CD14-positive monocyte (primary cell): Measurements from ENCODE around the gene SLC25A42. TPM values are rescaled to one million over a fixed set of nuclear protein-coding genes. Genes with fewer than 3 reads are reported as not detected.

Experiments
- DNase-seq, 3 donors: peaks; one replicate each; pipeline ENCODE4 v3.0.0-alpha.2; 2011 to 2022
- H2AFZ ChIP-seq: 2 replicates; pipeline ENCODE4 v1.6.0; 2012; ENCODE audit warnings: mild to moderate bottlenecking, low read depth, low read length, inconsistent platforms; ENCODE audit not compliant: insufficient read depth, poor library complexity, severe bottlenecking
- H3K27ac ChIP-seq, 2 donors: 1 replicate in 1 of 2; 2 replicates in 1 of 2; pipeline ENCODE4 v1.5.1; 2012 to 2013; ENCODE audit warnings: low read length in 2 of 2, control low read depth in 1 of 2, inconsistent platforms in 1 of 2, low read depth in 1 of 2, mild to moderate bottlenecking in 1 of 2
- H3K27me3 ChIP-seq, 2 donors: one replicate each; pipeline versions ENCODE4 v1.6.0 to v1.6.1; 2011 to 2013; ENCODE audit warnings: low read length in 2 of 2; ENCODE audit not compliant: control insufficient read depth in 2 of 2, insufficient read depth in 2 of 2
- H3K36me3 ChIP-seq, 2 donors: replicated peaks in 1 of 2; 1 replicate in 1 of 2; 2 replicates in 1 of 2; pipeline versions ENCODE4 v1.5.1 to v1.6.1; 2012 to 2013; ENCODE audit warnings: low read length in 2 of 2, control low read depth in 1 of 2, inconsistent platforms in 1 of 2, mild to moderate bottlenecking in 1 of 2; ENCODE audit not compliant: insufficient read depth in 2 of 2, control insufficient read depth in 1 of 2
- H3K4me1 ChIP-seq, 2 donors: 1 replicate in 1 of 2; 2 replicates in 1 of 2; pipeline versions ENCODE4 v1.5.1 to v1.6.1; 2012 to 2013; ENCODE audit warnings: low read length in 2 of 2, control low read depth in 1 of 2, inconsistent platforms in 1 of 2, mild to moderate bottlenecking in 1 of 2, moderate library complexity in 1 of 2; ENCODE audit not compliant: insufficient read depth in 2 of 2, control insufficient read depth in 1 of 2
- H3K4me2 ChIP-seq: replicated peaks from 2 replicates; pipeline ENCODE3; 2012; ENCODE audit warnings: low read length, moderate library complexity, mild to moderate bottlenecking; ENCODE audit not compliant: poor library complexity, severe bottlenecking; ENCODE audit errors: extremely low read depth
- H3K4me3 ChIP-seq, 3 experiments: fragments of 200-600 bp in 1 of 3; sonication (generic) in 1 of 3; replicated peaks in 1 of 3; 1 replicate in 2 of 3; 2 replicates in 1 of 3; pipeline ENCODE4 v1.5.1; 2011 to 2013; ENCODE audit warnings: low read length in 3 of 3, mild to moderate bottlenecking in 3 of 3, control low read depth in 2 of 3, low read depth in 2 of 3, inconsistent platforms in 1 of 3, moderate library complexity in 1 of 3
- H3K79me2 ChIP-seq: 2 replicates; pipeline ENCODE4 v1.6.0; 2012; ENCODE audit warnings: mild to moderate bottlenecking, control low read depth, inconsistent platforms, low read length, moderate library complexity; ENCODE audit not compliant: insufficient read depth
- H3K9ac ChIP-seq: 2 replicates; pipeline ENCODE4 v1.6.0; 2017; ENCODE audit warnings: low read length, mild to moderate bottlenecking; ENCODE audit not compliant: insufficient read depth, poor library complexity, severe bottlenecking
- H3K9me3 ChIP-seq, 2 donors: replicated peaks in 1 of 2; 1 replicate in 1 of 2; 2 replicates in 1 of 2; pipeline versions ENCODE4 v1.5.1 to v1.6.1; 2012 to 2013; ENCODE audit warnings: low read length in 2 of 2, control low read depth in 1 of 2; ENCODE audit not compliant: control insufficient read depth in 1 of 2, insufficient read depth in 1 of 2
- H4K20me1 ChIP-seq: 2 replicates; pipeline ENCODE4 v1.6.0; 2012; ENCODE audit warnings: mild to moderate bottlenecking, low read length, control low read depth, moderate library complexity; ENCODE audit not compliant: insufficient read depth
- H3K27ac Mint-ChIP-seq, 7 donors: one replicate each; pipeline ENCODE4 v1.8.0; 2020; ENCODE audit warnings: mild to moderate bottlenecking in 7 of 7, mixed read lengths in 7 of 7, moderate library complexity in 6 of 7, inconsistent platforms in 2 of 7
- H3K27me3 Mint-ChIP-seq, 3 donors: one replicate each; pipeline ENCODE4 v1.8.0; 2021 to 2022; ENCODE audit warnings: low read depth in 3 of 3, mild to moderate bottlenecking in 3 of 3, mixed read lengths in 3 of 3, moderate library complexity in 3 of 3, inconsistent platforms in 1 of 3
- H3K36me3 Mint-ChIP-seq, 2 donors: one replicate each; pipeline ENCODE4 v1.8.0; 2020; ENCODE audit warnings: mixed read lengths in 2 of 2, inconsistent platforms in 1 of 2, mild to moderate bottlenecking in 1 of 2
- H3K4me1 Mint-ChIP-seq: one replicate; pipeline ENCODE4 v1.8.0; 2020; ENCODE audit warnings: mild to moderate bottlenecking, mixed read lengths
- H3K4me3 Mint-ChIP-seq, 2 donors: one replicate each; pipeline ENCODE4 v1.8.0; 2020; ENCODE audit warnings: mild to moderate bottlenecking in 2 of 2, mixed read lengths in 2 of 2, moderate library complexity in 1 of 2
- H3K9me3 Mint-ChIP-seq, 7 donors: one replicate each; pipeline ENCODE4 v1.8.0; 2020 to 2022; ENCODE audit warnings: mixed read lengths in 7 of 7, mild to moderate bottlenecking in 6 of 7, moderate library complexity in 6 of 7, inconsistent platforms in 2 of 7
- WGBS: methylation state at CpG from one replicate; pipeline ENCODE4 v1.1.5; 2013; ENCODE audit warnings: missing lambda C conversion rate; ENCODE audit not compliant: insufficient coverage; 5-methylcytosine and 5-hydroxymethylcytosine counted together
- intact Hi-C, 2 donors: fragments of 100-400 bp; cut with micrococcal nuclease; formaldehyde crosslinking; loops; one replicate each; pipeline versions ENCODE4 v1.15.0 to v1.15.1; 2023
- polyA plus RNA-seq, 3 donors: library from polyadenylated mRNA; depleted of rRNA in 1 of 3; unstranded in 2 of 3; stranded (reverse) in 1 of 3; fragments of 300-500 nt in 2 of 3; fragments of >200 nt in 1 of 3; fragmentation: Illumina TruSeq in 2 of 3; gene quantifications; 1 replicate in 2 of 3; 2 replicates in 1 of 3; pipeline ENCODE4 v1.2.3, GENCODE V29; 2012 to 2021
- TF ChIP-seq, protein P1 (sequence below): fragments of 200-600 bp; IDR thresholded peaks from one replicate; pipeline ENCODE4 v1.8.0; 2022; ENCODE audit warnings: antibody characterized with exemption, mild to moderate bottlenecking

The SLC25A42 gene
- polyA plus RNA-seq, 3 donors, result 0.68 to 3.1 (median 1.1) TPM

DNA sequence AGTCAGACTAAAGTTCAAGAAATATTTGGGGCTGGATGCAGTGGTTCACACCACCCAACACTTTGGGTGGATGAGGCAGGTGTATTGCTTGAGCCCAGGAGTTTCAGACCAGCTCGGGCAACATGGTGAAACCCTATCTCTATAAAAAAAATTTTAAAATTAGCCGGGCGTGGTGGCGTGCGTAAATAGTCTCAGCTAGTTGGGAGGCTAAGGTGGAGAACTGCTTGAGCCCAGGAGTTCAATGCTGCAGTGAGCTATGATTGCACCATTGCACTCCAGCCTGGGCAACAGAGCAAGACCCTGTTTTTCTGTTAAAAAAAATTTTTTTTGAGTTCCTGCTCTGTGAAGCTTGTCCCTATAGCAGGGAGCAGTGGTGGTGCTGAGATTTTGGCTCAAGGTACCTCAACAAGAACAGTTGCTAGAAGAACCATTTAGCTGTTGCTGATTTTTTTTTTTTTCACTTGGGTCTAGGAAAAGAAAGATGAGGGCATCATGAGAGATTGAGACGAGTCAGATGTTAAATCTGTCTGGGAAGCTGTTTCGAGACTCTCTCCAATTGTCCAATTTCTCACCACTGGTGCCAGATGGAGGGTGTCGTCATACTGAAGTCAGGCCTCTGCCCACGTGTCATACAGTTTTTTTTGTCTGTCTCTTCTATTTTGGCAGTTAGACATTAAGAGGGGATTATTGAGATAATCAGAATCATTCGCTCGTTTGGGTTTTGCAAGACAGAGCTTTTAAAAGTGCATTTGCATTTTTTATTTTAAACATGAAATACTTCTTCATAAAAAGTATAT, 3.7 kb downstream of the SLC25A42 start:
- Mint-ChIP-seq H3K36me3 (peaks cover 2 to 6% of the 10 kb centered on the region in 2 donors), H3K27ac (peak overlapping the region in 2 of 7 donors; percentile 45 to 46), H3K27me3 (peaks cover 0 to 4% (median 2%) of the 10 kb centered on the region in 3 donors), H3K9me3 (no peaks in the 10 kb centered on the region), H3K4me3 (no peak overlapping the region), H3K4me1 (peaks cover 37% of the 10 kb centered on the region)
- no peak overlapping the region for H3K4me2 ChIP-seq
- no peaks in the 10 kb centered on the region for H4K20me1 ChIP-seq
- no CpG with 5 or more reads among the region's 11 CpGs for WGBS
- no peak overlapping the region for H3K4me3 ChIP-seq
- no peaks in the 10 kb centered on the region for H3K36me3 ChIP-seq
- no peak overlapping the region for H3K27ac ChIP-seq
- no peak overlapping the region for H3K9ac ChIP-seq
- H3K4me1 ChIP-seq, result peaks cover 28 to 32% of the 10 kb centered on the region in 2 donors
- peaks cover 7% of the 10 kb centered on the region for H3K79me2 ChIP-seq
- DNase-seq, result no peak
- H2AFZ ChIP-seq, result no peak overlapping the region
- TF ChIP-seq, protein P1, sequence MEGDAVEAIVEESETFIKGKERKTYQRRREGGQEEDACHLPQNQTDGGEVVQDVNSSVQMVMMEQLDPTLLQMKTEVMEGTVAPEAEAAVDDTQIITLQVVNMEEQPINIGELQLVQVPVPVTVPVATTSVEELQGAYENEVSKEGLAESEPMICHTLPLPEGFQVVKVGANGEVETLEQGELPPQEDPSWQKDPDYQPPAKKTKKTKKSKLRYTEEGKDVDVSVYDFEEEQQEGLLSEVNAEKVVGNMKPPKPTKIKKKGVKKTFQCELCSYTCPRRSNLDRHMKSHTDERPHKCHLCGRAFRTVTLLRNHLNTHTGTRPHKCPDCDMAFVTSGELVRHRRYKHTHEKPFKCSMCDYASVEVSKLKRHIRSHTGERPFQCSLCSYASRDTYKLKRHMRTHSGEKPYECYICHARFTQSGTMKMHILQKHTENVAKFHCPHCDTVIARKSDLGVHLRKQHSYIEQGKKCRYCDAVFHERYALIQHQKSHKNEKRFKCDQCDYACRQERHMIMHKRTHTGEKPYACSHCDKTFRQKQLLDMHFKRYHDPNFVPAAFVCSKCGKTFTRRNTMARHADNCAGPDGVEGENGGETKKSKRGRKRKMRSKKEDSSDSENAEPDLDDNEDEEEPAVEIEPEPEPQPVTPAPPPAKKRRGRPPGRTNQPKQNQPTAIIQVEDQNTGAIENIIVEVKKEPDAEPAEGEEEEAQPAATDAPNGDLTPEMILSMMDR, result no peak
- H3K27me3 ChIP-seq, result no peaks in the 10 kb centered on the region
- no peaks in the 10 kb centered on the region for H3K9me3 ChIP-seq
- intact Hi-C loops, result no loop called here

DNA sequence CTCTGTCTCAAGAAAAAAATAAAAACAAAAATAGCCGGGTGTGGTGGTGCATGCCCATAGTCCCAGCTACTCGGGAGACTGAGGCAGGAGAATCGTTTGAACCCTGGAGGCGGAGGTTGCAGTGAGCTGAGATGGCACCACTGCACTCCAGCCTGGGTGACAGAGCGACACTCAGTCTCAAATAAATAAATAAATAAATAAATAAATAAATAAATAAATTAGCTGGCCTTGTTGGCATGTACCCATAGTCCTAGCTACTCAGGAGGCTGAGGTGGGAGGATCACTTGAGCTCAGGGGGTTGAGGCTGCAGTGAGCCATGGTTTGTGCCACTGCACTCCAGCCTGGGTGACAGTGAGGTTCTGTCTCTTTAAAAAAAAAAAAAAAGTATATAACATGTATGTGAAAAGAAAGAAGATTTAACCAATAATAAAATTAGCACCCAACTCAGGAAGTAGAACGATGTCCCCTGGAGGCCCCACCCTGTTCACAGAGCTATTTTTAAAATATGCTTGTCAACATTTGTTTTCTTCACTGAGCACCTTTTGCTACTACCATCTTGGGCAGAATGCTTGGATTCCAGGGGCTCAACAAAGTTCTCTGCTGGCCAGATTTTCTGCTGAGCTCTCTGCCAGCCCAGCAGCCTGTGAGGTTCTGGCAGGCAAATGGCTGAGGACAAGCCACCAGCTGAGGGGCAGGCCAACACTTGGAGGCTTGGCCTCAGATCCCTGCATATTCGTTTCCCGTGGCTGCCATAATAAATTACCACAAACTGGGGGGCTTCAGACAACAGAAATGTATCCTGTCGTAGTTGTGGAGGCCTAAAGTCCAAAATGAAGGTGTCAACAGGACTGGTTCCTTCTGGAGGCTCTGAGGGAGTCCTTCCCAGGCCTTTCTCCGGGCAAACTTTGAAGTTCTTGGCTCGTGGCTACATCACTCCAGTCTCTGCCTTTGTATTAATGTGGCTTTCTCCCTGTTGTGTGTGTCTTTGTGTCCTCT, 5.2 kb downstream of the SLC25A42 start:
- 100% methylated on average over 2 of the region's 11 CpGs for WGBS
- Histone ChIP-seq H3K79me2 (peaks cover 7% of the 10 kb centered on the region), H2AFZ (peak overlapping the region; percentile 17), H3K27ac (no peak overlapping the region), H3K4me2 (no peak overlapping the region), H3K36me3 (no peaks in the 10 kb centered on the region), H4K20me1 (no peaks in the 10 kb centered on the region), H3K9ac (no peak overlapping the region), H3K9me3 (no peaks in the 10 kb centered on the region), H3K4me1 (peaks cover 22 to 23% of the 10 kb centered on the region in 2 donors), H3K4me3 (no peak overlapping the region), H3K27me3 (no peaks in the 10 kb centered on the region)
- peaks cover 4 to 7% of the 10 kb centered on the region in 2 donors for H3K36me3 Mint-ChIP-seq
- peak overlapping the region in 2 of 7 donors; percentile 54 to 63 for H3K27ac Mint-ChIP-seq
- intact Hi-C loops, result no loop called here
- no peak for DNase-seq
- H3K27me3 Mint-ChIP-seq, result peaks cover 2 to 4% (median 3%) of the 10 kb centered on the region in 3 donors
- H3K4me3 Mint-ChIP-seq, result peak overlapping the region in 1 of 2 donors; percentile 41
- H3K4me1 Mint-ChIP-seq, result peaks cover 32% of the 10 kb centered on the region
- no peaks in the 10 kb centered on the region for H3K9me3 Mint-ChIP-seq
- TF ChIP-seq, protein P1, result no peak
